Measurements from ENCODE around the gene RUSC1.
"Not testable (repeated sequence)": the region's sequence is repeated elsewhere in the genome, so short reads cannot be mapped to it uniquely, and the experiment has no call there.

Gene RUSC1

GRCh38 chr1:155324717-155325602 lies 4.3 kb downstream of the RUSC1 start:
- peaks cover 32% of the 10 kb centered on the region for H3K4me1 ChIP-seq (ENCODE audit: control insufficient read depth, insufficient read depth, low read length, poor library complexity, severe bottlenecking)
- peaks cover 43% of the 10 kb centered on the region for H3K36me3 ChIP-seq (ENCODE audit: control insufficient read depth, insufficient read depth, low read length)
- no peaks in the 10 kb centered on the region for H3K9me3 ChIP-seq (ENCODE audit: control insufficient read depth, low read length)
- WGBS, 2 experiments (ENCODE audit: insufficient coverage in 2 of 2): 9 to 11% methylated on average over 36 to 50 of the region's 59 CpGs
- peak overlapping the region; percentile 88 for H3K27ac ChIP-seq (ENCODE audit: low read depth, low read length, severe bottlenecking)
- H3K4me3 ChIP-seq (ENCODE audit: extremely low read depth, insufficient read depth, low read length, poor library complexity, severe bottlenecking): peak overlapping the region; percentile 73

GRCh38 chr1:155325603-155325893 lies 4.9 kb downstream of the RUSC1 start:
- Histone ChIP-seq H3K4me3 (ENCODE audit: extremely low read depth, insufficient read depth, low read length, poor library complexity, severe bottlenecking) (peak overlapping the region; percentile 73), H3K27ac (ENCODE audit: low read depth, low read length, severe bottlenecking) (no peak overlapping the region), H3K9me3 (ENCODE audit: control insufficient read depth, low read length) (no peaks in the 10 kb centered on the region), H3K36me3 (ENCODE audit: control insufficient read depth, insufficient read depth, low read length) (peaks cover 43% of the 10 kb centered on the region), H3K4me1 (ENCODE audit: control insufficient read depth, insufficient read depth, low read length, poor library complexity, severe bottlenecking) (peaks cover 26% of the 10 kb centered on the region)
- 60 to 63% methylated on average over 6 of the region's 6 CpGs for WGBS, 2 experiments (ENCODE audit: insufficient coverage in 2 of 2)

- Histone ChIP-seq H3K4me1 (ENCODE audit: control insufficient read depth, insufficient read depth, low read length, poor library complexity, severe bottlenecking) (peaks cover 21% of the 10 kb centered on the region), H3K36me3 (ENCODE audit: control insufficient read depth, insufficient read depth, low read length) (peaks cover 47% of the 10 kb centered on the region), H3K9me3 (ENCODE audit: control insufficient read depth, low read length) (no peaks in the 10 kb centered on the region), H3K4me3 (ENCODE audit: extremely low read depth, insufficient read depth, low read length, poor library complexity, severe bottlenecking) (peak overlapping the region; percentile 73), H3K27ac (ENCODE audit: low read depth, low read length, severe bottlenecking) (no peak overlapping the region)
- WGBS, 2 experiments (ENCODE audit: insufficient coverage in 2 of 2): 94 to 100% methylated on average over 5 of the region's 6 CpGs
These were observed 5.4 kb downstream of the RUSC1 start for GRCh38 chr1:155326020-155326526.

GRCh38 chr1:155326631-155327037 lies 5.9 kb downstream of the RUSC1 start:
- no peak overlapping the region for H3K4me3 ChIP-seq (ENCODE audit: extremely low read depth, insufficient read depth, low read length, poor library complexity, severe bottlenecking)
- no peaks in the 10 kb centered on the region for H3K9me3 ChIP-seq (ENCODE audit: control insufficient read depth, low read length)
- WGBS, 2 experiments (ENCODE audit: insufficient coverage in 2 of 2): 89 to 97% methylated on average over 5 of the region's 7 CpGs
- H3K4me1 ChIP-seq (ENCODE audit: control insufficient read depth, insufficient read depth, low read length, poor library complexity, severe bottlenecking): peaks cover 16% of the 10 kb centered on the region
- no peak overlapping the region for H3K27ac ChIP-seq (ENCODE audit: low read depth, low read length, severe bottlenecking)
- H3K36me3 ChIP-seq (ENCODE audit: control insufficient read depth, insufficient read depth, low read length): peaks cover 52% of the 10 kb centered on the region

- Histone ChIP-seq H3K9me3 (ENCODE audit: control insufficient read depth, low read length) (no peaks in the 10 kb centered on the region), H3K4me3 (ENCODE audit: extremely low read depth, insufficient read depth, low read length, poor library complexity, severe bottlenecking) (no peak overlapping the region), H3K36me3 (ENCODE audit: control insufficient read depth, insufficient read depth, low read length) (peaks cover 57% of the 10 kb centered on the region), H3K4me1 (ENCODE audit: control insufficient read depth, insufficient read depth, low read length, poor library complexity, severe bottlenecking) (peaks cover 8% of the 10 kb centered on the region), H3K27ac (ENCODE audit: low read depth, low read length, severe bottlenecking) (no peak overlapping the region)
- WGBS, 2 experiments (ENCODE audit: insufficient coverage in 2 of 2): 100% methylated on average over 3 to 4 of the region's 4 CpGs
These were observed 7.3 kb downstream of the RUSC1 start for GRCh38 chr1:155327981-155328380.

- H3K4me1 ChIP-seq (ENCODE audit: control insufficient read depth, insufficient read depth, low read length, poor library complexity, severe bottlenecking); H3K4me3 ChIP-seq (ENCODE audit: extremely low read depth, insufficient read depth, low read length, poor library complexity, severe bottlenecking); H3K9me3 ChIP-seq (ENCODE audit: control insufficient read depth, low read length); H3K27ac ChIP-seq (ENCODE audit: low read depth, low read length, severe bottlenecking): not testable (repeated sequence)
- 95 to 97% methylated on average over 5 to 6 of the region's 7 CpGs for WGBS, 2 experiments (ENCODE audit: insufficient coverage in 2 of 2)
- H3K36me3 ChIP-seq (ENCODE audit: control insufficient read depth, insufficient read depth, low read length): peaks cover 65% of the 10 kb centered on the region
These were observed 8.2 kb downstream of the RUSC1 start for GRCh38 chr1:155328856-155329255.

- peaks cover 73% of the 10 kb centered on the region for H3K36me3 ChIP-seq (ENCODE audit: control insufficient read depth, insufficient read depth, low read length)
- H3K4me1 ChIP-seq (ENCODE audit: control insufficient read depth, insufficient read depth, low read length, poor library complexity, severe bottlenecking): peaks cover 8% of the 10 kb centered on the region
- H3K4me3 ChIP-seq (ENCODE audit: extremely low read depth, insufficient read depth, low read length, poor library complexity, severe bottlenecking): no peak overlapping the region
- H3K9me3 ChIP-seq (ENCODE audit: control insufficient read depth, low read length): no peaks in the 10 kb centered on the region
- WGBS, 2 experiments (ENCODE audit: insufficient coverage in 2 of 2): 99 to 100% methylated on average over 10 of the region's 11 CpGs
- H3K27ac ChIP-seq (ENCODE audit: low read depth, low read length, severe bottlenecking): no peak overlapping the region
These were observed 9.4 kb downstream of the RUSC1 start for GRCh38 chr1:155329980-155330598.

- Histone ChIP-seq H3K4me1 (ENCODE audit: control insufficient read depth, insufficient read depth, low read length, poor library complexity, severe bottlenecking) (no peaks in the 10 kb centered on the region), H3K27ac (ENCODE audit: low read depth, low read length, severe bottlenecking) (no peak overlapping the region), H3K4me3 (ENCODE audit: extremely low read depth, insufficient read depth, low read length, poor library complexity, severe bottlenecking) (no peak overlapping the region), H3K36me3 (ENCODE audit: control insufficient read depth, insufficient read depth, low read length) (peaks cover 78% of the 10 kb centered on the region), H3K9me3 (ENCODE audit: control insufficient read depth, low read length) (no peaks in the 10 kb centered on the region)
- 100% methylated on average over 1 of the region's 1 CpG for WGBS, 2 experiments (ENCODE audit: insufficient coverage in 2 of 2)
These were observed 14.3 kb downstream of the RUSC1 start for GRCh38 chr1:155334962-155335361.

- 95 to 98% methylated on average over 3 to 5 of the region's 8 CpGs for WGBS, 2 experiments (ENCODE audit: insufficient coverage in 2 of 2)
- H3K4me3 ChIP-seq (ENCODE audit: extremely low read depth, insufficient read depth, low read length, poor library complexity, severe bottlenecking): no peak overlapping the region
- peaks cover 86% of the 10 kb centered on the region for H3K36me3 ChIP-seq (ENCODE audit: control insufficient read depth, insufficient read depth, low read length)
- no peaks in the 10 kb centered on the region for H3K9me3 ChIP-seq (ENCODE audit: control insufficient read depth, low read length)
- no peaks in the 10 kb centered on the region for H3K4me1 ChIP-seq (ENCODE audit: control insufficient read depth, insufficient read depth, low read length, poor library complexity, severe bottlenecking)
- no peak overlapping the region for H3K27ac ChIP-seq (ENCODE audit: low read depth, low read length, severe bottlenecking)
These were observed 18.9 kb downstream of the RUSC1 start for GRCh38 chr1:155339515-155340097.

GRCh38 chr1:155342842-155343241 lies 22.1 kb downstream of the RUSC1 start:
- 96 to 100% methylated on average over 3 of the region's 3 CpGs for WGBS, 2 experiments (ENCODE audit: insufficient coverage in 2 of 2)
- Histone ChIP-seq H3K9me3 (ENCODE audit: control insufficient read depth, low read length) (no peaks in the 10 kb centered on the region), H3K27ac (ENCODE audit: low read depth, low read length, severe bottlenecking) (no peak overlapping the region), H3K4me3 (ENCODE audit: extremely low read depth, insufficient read depth, low read length, poor library complexity, severe bottlenecking) (no peak overlapping the region), H3K36me3 (ENCODE audit: control insufficient read depth, insufficient read depth, low read length) (peaks cover 90% of the 10 kb centered on the region), H3K4me1 (ENCODE audit: control insufficient read depth, insufficient read depth, low read length, poor library complexity, severe bottlenecking) (no peaks in the 10 kb centered on the region)
